HepG2 (cell line): ENCODE data around the gene TTPAL. TPM values are rescaled to one million over a fixed set of nuclear protein-coding genes. Genes with fewer than 3 reads are reported as not detected.

ENCODE experiments used
- ATF1 ChIP-seq: IDR thresholded peaks from 2 replicates; pipeline ENCODE4 v1.6.1; 2016; ENCODE audit warnings: mild to moderate bottlenecking, control low read depth
- BCLAF1 ChIP-seq: fragments of 450-650 bp; IDR thresholded peaks from 2 replicates; pipeline ENCODE4 v1.6.1; 2017; ENCODE audit warnings: mild to moderate bottlenecking
- CEBPG ChIP-seq: IDR thresholded peaks from 2 replicates; pipeline ENCODE4 v1.6.1; 2016
- CENPBD1 ChIP-seq: sonication (generic); formaldehyde crosslinking; IDR thresholded peaks from 2 replicates; pipeline ENCODE4 v1.8.0; 2022; ENCODE audit warnings: missing genetic modification reagents, low read depth, mild to moderate bottlenecking, borderline replicate concordance
- CERS6 ChIP-seq: sonication (generic); formaldehyde crosslinking; IDR thresholded peaks from 2 replicates; pipeline ENCODE4 v1.5.0; 2020; ENCODE audit warnings: missing genetic modification reagents
- ERF ChIP-seq: IDR thresholded peaks from 2 replicates; pipeline ENCODE4 v1.6.1; 2018; ENCODE audit warnings: missing biosample characterization, missing genetic modification reagents
- HDAC6 ChIP-seq: fragments of 200-600 bp; sonication (generic); IDR thresholded peaks from 2 replicates; pipeline ENCODE4 v1.7.0; 2017; ENCODE audit warnings: mild to moderate bottlenecking, antibody characterized with exemption, low read length, low read depth
- KLF11 ChIP-seq: IDR thresholded peaks from 2 replicates; pipeline ENCODE4 v1.6.1; 2016; ENCODE audit warnings: missing compliant biosample characterization
- MATR3 ChIP-seq: sonication (generic); formaldehyde crosslinking; IDR thresholded peaks from 2 replicates; pipeline ENCODE4 v1.4.0; 2020; ENCODE audit warnings: missing genetic modification reagents
- NR2F1 ChIP-seq, 2 experiments: fragments of 450-650 bp in 1 of 2; formaldehyde crosslinking in 1 of 2; IDR thresholded peaks; 2 replicates each; pipeline versions ENCODE4 v1.5.0 to v1.6.1; 2016 to 2020; ENCODE audit warnings: mild to moderate bottlenecking in 1 of 2, missing compliant biosample characterization in 1 of 2, missing genetic modification reagents in 1 of 2, moderate library complexity in 1 of 2
- TEAD2 ChIP-seq: sonication (generic); formaldehyde crosslinking; IDR thresholded peaks from 2 replicates; pipeline ENCODE4 v1.9.0; 2021; ENCODE audit warnings: missing genetic modification reagents
- TEAD3 ChIP-seq: optimal IDR thresholded peaks from 2 replicates; pipeline ENCODE3; 2016; ENCODE audit warnings: borderline replicate concordance
- U2AF1 ChIP-seq: fragments of 200-400 bp; formaldehyde crosslinking; optimal IDR thresholded peaks from 2 replicates; pipeline ENCODE3; 2017; ENCODE audit warnings: mild to moderate bottlenecking, low read depth, low read length
- YEATS2 ChIP-seq: sonication (generic); formaldehyde crosslinking; IDR thresholded peaks from 2 replicates; pipeline ENCODE4 v1.4.0; 2020; ENCODE audit warnings: missing genetic modification reagents, borderline replicate concordance
- ZBTB8A ChIP-seq: sonication (generic); formaldehyde crosslinking; IDR thresholded peaks from 2 replicates; pipeline ENCODE4 v1.4.0; 2020; ENCODE audit warnings: mild to moderate bottlenecking, low read depth, missing genetic modification reagents, borderline replicate concordance
- ZC3H13 ChIP-seq: sonication (generic); formaldehyde crosslinking; IDR thresholded peaks from 2 replicates; pipeline ENCODE4 v1.8.1; 2023; ENCODE audit warnings: mild to moderate bottlenecking, missing genetic modification reagents, moderate library complexity
- ZNF17 ChIP-seq: sonication (generic); formaldehyde crosslinking; IDR thresholded peaks from 2 replicates; pipeline ENCODE4 v1.5.0; 2020; ENCODE audit warnings: mild to moderate bottlenecking, missing genetic modification reagents
- ZNF503 ChIP-seq: sonication (generic); formaldehyde crosslinking; IDR thresholded peaks from 2 replicates; pipeline ENCODE4 v1.4.0; 2020; ENCODE audit warnings: missing genetic modification reagents
- ZNF550 ChIP-seq: sonication (generic); formaldehyde crosslinking; IDR thresholded peaks from 2 replicates; pipeline ENCODE4 v1.4.0; 2020; ENCODE audit warnings: mild to moderate bottlenecking, missing genetic modification reagents, borderline replicate concordance
- ZNF562 ChIP-seq: sonication (generic); formaldehyde crosslinking; IDR thresholded peaks from 2 replicates; pipeline ENCODE4 v1.8.0; 2022; ENCODE audit warnings: missing genetic modification reagents, borderline replicate concordance
- ZNF576 ChIP-seq: sonication (generic); formaldehyde crosslinking; IDR thresholded peaks from 2 replicates; pipeline ENCODE4 v1.4.0; 2020; ENCODE audit warnings: mild to moderate bottlenecking, missing genetic modification reagents
- ZNF775 ChIP-seq: sonication (generic); formaldehyde crosslinking; IDR thresholded peaks from 2 replicates; pipeline ENCODE4 v1.4.0; 2020; ENCODE audit warnings: missing genetic modification reagents, mild to moderate bottlenecking, moderate library complexity, borderline replicate concordance
- ZSCAN29 ChIP-seq: sonication (generic); formaldehyde crosslinking; conservative IDR thresholded peaks from 2 replicates; pipeline ENCODE4 v1.4.0; 2020; ENCODE audit warnings: mild to moderate bottlenecking, missing genetic modification reagents
- polyA plus RNA-seq, 8 experiments: library from polyadenylated mRNA; depleted of rRNA in 3 of 8; stranded (reverse) in 7 of 8; unstranded in 1 of 8; fragments of >200 nt; fragmentation: Illumina TruSeq in 4 of 8; extraction: Trizol in 4 of 8; gene quantifications; 2 replicates each; pipeline versions ENCODE4 v1.2.1 to v1.2.3, GENCODE V29; 2011 to 2016; ENCODE audit warnings: low read depth in 4 of 8, missing spikeins in 1 of 8, mixed read lengths in 1 of 8; ENCODE audit not compliant: insufficient read depth in 1 of 8
- total RNA-seq, 5 experiments: library from RNA; depleted of rRNA; stranded (reverse); fragments of >200 nt; fragmentation: Illumina TruSeq; extraction: Trizol; gene quantifications; 2 replicates each; pipeline ENCODE4 v1.2.3, GENCODE V29; 2016; ENCODE audit warnings: low read depth in 1 of 5

The TTPAL gene
- total and polyA plus RNA-seq, 2 of the 13 experiments (the other 11 are each of a cell fraction or from before 2014, with no cell fraction given): 4.3 to 18.8 TPM

DNA sequence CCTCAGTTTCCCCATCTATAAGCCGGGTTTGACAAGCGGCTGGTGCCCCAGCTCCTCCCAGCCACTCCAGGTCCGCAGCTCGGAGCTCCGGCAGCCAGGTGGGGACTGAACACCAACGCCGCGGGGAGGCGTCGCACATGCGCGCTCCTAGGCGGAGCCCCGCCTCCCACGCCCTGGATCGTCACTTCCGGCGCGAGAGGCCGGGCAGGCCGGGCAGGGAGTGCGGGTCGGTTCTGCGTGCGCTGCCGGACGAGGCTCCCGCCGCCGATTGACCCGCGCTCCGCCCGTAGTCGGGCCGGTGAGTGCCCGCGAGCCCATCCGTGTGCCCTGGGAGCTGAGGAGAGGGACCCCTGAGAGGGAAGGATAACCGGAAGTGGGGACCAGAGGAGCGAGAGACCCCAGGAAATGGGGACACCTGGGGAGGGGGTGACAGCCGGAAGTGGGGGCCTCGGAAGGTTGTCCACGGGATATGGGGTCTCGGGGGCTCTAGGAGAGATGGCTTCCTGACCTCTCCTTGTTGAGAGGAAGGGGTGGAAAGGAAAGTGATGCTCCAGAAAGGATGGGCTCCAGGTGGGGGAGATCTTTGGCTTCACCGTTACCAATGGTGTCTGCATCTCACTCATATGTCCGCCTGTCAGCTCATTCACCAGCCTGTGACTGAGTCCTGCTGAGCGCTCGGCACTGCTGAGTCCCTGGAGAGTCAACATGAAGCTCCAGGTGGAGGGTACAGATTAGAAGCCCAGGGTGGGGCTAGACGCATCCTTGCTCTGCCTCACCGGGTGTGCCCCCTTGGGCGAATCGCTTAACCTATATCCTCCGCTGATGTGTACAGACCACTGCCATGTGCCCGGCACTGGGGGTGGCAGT lies at the start of gene TTPAL (continued):
- TF ChIP-seq ZNF775 (CRISPR knock-in tag) (no peak), ATF1 (no peak; the same call in 1 of the 2 replicates), CENPBD1 (CRISPR knock-in tag) (no peak), BCLAF1 (no peak), KLF11 (CRISPR knock-in tag) (peak; percentile 56; the same call in 1 of the 2 replicates), ERF (CRISPR knock-in tag) (peak; percentile 99), YEATS2 (CRISPR knock-in tag) (peak; percentile 95), ZSCAN29 (peak; percentile 96), ZNF576 (CRISPR knock-in tag) (peak; percentile 84), CERS6 (no peak), ZNF562 (CRISPR knock-in tag) (no peak), NR2F1 (CRISPR knock-in tag; IDR thresholded peaks at IDR 0.05) (peak; percentile 22 to 23; a peak in 1 of 4 replicates), ZNF503 (CRISPR knock-in tag) (peak; percentile 58; the same call in 1 of the 2 replicates), CEBPG (CRISPR knock-in tag) (peak; percentile 46; the same call in 1 of the 2 replicates), HDAC6 (no peak), U2AF1 (no peak), ZNF17 (no peak), ZBTB8A (CRISPR knock-in tag) (peak; percentile 87; the same call in 1 of the 2 replicates), TEAD3 (CRISPR knock-in tag) (peak; percentile 89), MATR3 (CRISPR knock-in tag) (no peak), TEAD2 (CRISPR knock-in tag) (no peak), ZNF550 (CRISPR knock-in tag) (peak; percentile 95; the same call in 1 of the 2 replicates), ZC3H13 (CRISPR knock-in tag) (peak; percentile 89; the same call in 1 of the 2 replicates)
